Middle frontal gyrus (tissue), 1 donor: Measurements from ENCODE around the gene KIF26A.

Source experiments
- DNase-seq: peaks from one replicate; pipeline ENCODE4 v3.0.0-alpha.2; 2015; ENCODE audit warnings: low spot score; ENCODE audit errors: extremely low spot score

The KIF26A gene

DNA sequence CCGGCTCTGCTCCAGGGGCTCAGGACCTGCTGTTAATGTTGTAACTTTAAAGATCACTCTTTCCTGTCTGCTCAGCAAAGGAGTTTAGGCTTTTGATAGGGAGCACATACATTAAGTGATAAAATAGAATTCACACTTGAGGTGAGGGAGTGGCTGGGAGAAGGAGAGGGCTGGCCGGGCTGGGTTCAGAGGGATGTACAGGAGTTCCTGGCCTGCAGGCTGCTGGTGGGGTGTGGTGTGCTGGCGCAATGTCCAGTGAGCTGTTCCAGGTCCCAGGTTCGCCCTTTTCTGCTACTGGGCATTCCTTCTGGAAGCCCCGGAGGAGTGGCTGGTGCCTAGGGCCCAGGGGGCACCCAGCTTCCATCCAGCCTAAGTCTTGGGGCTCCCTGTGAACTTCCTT, 17.8 kb downstream of the KIF26A start:
- no peak for DNase-seq

- no peak for DNase-seq
Observed at GRCh38 chr14:104157016-104157928, 18.9 kb downstream of the KIF26A start.

DNA sequence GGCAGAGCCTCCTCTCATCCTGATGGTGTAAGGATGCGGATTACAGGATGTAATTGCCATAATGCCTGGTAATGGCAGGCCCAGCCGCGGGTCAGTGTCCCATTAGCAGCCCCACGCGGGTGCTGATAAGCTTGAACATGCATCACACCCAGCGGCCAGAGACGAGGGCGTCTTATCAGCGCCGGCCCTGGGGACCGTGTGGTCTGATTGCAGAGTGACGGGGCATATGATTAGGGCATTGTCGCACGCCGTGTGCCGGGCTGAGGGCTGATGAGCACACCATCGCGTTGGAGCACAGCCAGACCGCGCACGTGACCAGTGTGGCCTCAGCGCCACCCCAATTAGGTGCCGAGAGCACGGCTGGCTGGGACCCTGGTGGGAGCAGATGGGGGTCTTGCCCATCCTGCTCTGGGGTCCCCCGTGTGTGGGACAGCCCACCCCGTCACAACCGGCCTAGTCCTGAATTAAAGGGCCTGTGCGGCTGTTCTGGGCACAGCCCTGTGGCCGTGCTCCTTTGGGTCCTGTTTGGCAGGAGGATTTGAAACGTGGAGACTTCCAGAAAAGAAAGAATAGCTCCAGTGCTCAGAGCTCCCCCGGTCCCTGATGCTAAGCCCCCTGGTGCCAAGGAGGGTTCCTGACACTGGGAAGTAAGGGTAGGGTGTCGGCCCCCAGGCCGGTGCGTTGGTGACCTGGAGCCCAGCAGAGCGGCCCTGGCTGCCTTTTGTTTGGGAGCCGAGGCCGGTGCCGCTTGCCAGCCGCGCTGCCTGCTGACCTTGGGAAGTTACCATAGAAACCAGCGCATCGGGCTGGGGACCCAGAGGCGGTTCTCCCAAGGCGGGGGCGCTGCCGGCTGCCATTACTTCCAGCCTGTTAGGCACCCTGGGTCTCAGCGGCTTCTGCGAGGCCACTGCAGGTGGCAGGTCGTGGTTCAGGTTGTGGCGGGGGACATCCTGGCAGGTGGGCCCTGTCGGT, 20.7 kb downstream of the KIF26A start:
- DNase-seq: no peak

- DNase-seq: no peak
Observed at GRCh38 chr14:104159990-104160389, 21.6 kb downstream of the KIF26A start.

GRCh38 chr14:104161602-104162367, 23.4 kb downstream of the KIF26A start:
- DNase-seq: no peak

- no peak for DNase-seq
Observed at GRCh38 chr14:104162495-104162894, 24.1 kb downstream of the KIF26A start.

GRCh38 chr14:104163541-104163940, 25.2 kb downstream of the KIF26A start:
- no peak for DNase-seq

DNA sequence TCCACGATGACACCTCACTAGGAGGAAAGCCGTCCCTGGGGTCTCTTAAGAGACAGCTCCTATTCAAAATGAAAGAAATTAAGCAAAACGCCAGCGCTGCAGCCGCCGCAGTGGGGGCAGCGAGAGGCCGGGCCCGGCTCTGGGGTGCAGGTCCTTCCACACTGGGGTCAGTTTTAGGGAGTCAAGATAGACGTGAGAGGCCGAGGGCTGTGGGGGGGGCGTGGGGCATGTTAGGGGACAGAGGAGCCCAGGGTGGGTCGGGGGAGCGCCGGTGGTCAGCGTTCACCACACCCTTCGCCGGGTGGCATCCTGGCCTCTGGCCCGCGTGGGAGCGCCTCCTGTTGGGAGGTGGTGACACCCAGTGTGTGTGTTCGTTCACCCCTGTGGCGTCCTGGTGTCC, 25.7 kb downstream of the KIF26A start:
- DNase-seq: no peak

DNA sequence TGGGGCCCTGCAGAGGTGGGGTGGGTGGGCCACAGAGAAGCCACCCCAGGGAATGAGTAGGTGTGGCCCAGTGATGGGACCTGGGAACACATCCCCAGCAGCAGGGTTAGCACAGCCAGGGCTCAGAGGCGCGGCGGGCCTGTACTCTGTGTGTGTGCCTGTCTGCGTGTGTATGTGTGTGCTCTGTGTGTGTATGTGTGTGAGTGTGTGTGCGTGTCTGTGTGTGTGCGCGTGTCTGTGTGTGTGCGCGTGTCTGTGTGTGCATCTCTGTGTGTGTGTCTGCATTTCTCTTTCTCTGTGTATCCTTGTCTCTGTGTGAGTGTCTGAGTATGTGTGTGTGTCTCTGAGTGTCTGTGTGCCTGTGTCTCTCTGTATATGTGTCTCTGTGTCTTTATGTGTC, 26.1 kb downstream of the KIF26A start:
- no peak for DNase-seq

DNA sequence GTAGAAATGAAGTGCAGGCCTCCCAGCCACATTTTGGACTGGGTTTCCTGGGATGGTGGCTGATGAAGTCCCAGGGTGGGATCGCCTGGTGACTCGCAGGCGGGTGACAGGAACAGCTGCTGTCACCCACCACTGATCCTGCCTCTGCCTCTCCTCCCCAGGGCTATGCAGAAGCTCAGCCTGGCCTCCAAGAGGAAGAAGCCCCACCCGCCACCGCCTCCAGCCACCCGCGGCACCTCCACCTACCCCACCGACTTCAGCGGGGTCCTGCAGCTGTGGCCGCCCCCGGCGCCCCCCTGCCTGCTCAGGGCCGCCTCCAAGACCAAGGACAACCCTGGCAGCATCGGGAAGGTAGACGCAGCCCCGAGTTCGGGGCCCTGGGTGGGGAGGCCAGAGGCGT, 28.3 kb downstream of the KIF26A start:
- DNase-seq: no peak

DNA sequence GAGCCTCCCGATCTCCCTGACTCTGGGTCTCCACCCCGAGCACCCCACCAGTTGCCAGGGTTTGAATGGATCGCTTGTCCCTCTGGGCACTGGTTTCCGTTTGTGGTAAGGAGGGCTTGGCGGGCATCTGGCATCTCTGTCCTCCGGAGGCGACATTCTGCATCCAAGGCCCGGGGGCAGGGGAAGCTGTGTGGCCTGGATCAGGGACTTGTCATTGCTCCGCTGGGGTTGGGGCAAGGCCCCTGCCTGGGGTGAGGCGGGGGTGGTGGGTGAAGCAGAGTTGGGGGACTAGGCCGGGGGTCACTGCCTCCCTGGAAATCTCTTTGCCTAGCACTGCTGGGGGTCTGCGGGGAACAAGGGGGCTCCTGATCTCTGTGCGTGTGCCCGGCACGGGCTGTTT, 30.2 kb downstream of the KIF26A start:
- DNase-seq: no peak

GRCh38 chr14:104169005-104169698, 30.8 kb downstream of the KIF26A start:
- DNase-seq: no peak

- DNase-seq: no peak
Observed at GRCh38 chr14:104169699-104170479, 31.5 kb downstream of the KIF26A start.

GRCh38 chr14:104171029-104171697, 32.8 kb downstream of the KIF26A start:
- DNase-seq: no peak

GRCh38 chr14:104171895-104172294, 33.5 kb downstream of the KIF26A start:
- DNase-seq: no peak

DNA sequence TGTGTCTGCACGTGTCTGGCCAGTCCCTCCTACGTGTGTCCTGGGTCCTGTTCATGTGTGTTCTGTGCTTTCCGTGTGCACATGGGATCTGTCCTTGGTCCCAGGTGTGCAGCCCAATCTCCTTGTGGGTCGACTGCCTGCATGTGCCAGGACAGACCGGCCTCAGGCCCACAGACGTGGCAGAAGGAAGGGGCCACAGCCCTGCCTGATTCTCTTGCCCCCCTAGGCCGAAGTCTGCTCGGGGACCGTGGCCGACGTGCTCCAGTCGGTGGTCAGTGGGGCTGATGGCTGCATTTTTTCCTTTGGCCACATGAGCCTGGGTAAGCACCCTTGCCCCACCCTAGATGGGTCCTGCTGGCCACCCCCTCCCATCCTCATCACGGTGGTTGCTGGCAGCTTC, 34.0 kb downstream of the KIF26A start:
- DNase-seq: no peak

DNA sequence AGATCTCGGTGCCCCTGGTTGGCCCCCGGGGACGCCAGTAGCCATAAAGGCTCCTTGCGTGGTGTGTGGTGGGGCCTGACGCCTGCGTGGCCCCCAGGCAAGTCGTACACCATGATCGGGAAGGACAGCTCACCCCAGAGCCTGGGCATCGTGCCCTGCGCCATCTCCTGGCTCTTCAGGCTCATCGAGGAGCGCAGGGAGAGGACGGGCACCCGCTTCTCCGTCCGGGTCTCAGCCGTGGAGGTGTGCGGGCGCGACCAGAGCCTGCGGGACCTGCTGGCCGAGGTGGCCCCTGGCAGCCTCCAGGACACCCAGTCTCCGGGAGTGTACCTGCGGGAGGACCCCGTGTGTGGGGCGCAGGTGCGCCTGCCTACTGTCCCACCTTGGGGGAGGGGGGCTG, 34.5 kb downstream of the KIF26A start:
- DNase-seq: no peak

DNA sequence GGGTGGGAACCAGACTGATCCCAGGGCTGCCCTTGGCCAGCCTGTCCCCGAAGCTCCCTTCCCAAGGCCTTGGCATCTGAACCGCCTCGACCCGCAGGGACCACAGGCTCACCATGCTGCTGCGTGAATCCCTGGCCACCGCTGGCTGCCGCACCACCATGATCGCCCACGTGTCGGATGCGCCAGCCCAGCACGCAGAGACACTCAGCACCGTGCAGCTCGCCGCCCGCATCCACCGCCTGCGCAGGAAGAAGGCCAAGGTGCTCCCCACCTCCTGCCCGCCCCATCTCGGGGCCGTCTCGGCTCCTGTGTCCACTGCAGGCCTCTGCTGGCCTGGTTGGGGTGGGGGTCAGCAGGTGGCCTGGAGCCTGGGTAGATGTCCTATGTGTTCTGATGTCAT, 35.7 kb downstream of the KIF26A start:
- DNase-seq: no peak

- DNase-seq: no peak
Observed at GRCh38 chr14:104175041-104175440, 36.7 kb downstream of the KIF26A start.
